DND-41 (cell line): ENCODE measurements around the gene TMEM132C.

Source experiments
- EZH2 ChIP-seq: IDR thresholded peaks from 3 replicates; pipeline ENCODE4 v1.6.1; 2012; ENCODE audit warnings: borderline replicate concordance, low read depth, mild to moderate bottlenecking, moderate library complexity, low read length, inconsistent platforms; ENCODE audit not compliant: severe bottlenecking
- TF ChIP-seq, protein P1 (sequence below): IDR thresholded peaks from 2 replicates; pipeline ENCODE4 v1.5.1; 2012; ENCODE audit warnings: borderline replicate concordance, low read length, moderate library complexity, mild to moderate bottlenecking; ENCODE audit not compliant: poor library complexity, severe bottlenecking; ENCODE audit errors: extremely low read depth

DNA sequence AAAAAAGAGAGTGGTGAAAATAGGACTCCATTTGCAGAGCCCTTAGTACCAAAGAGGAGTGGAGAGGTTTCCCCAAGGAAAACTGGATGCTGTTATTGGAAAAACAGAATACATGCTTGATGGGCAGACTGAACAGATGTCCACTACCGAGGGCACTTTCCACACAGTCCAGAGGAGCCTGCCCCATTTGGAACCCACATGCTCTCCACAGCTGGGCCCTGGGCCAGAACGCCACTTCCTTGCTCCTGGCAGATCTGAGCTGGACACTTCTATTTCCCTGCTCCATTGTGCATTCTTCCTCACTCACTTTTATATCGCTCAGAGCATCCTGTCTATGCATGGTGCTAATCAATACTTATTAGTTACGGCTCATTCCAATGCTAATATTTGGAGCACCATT, 306.9 kb downstream of the TMEM132C start:
- TF ChIP-seq, protein P1, sequence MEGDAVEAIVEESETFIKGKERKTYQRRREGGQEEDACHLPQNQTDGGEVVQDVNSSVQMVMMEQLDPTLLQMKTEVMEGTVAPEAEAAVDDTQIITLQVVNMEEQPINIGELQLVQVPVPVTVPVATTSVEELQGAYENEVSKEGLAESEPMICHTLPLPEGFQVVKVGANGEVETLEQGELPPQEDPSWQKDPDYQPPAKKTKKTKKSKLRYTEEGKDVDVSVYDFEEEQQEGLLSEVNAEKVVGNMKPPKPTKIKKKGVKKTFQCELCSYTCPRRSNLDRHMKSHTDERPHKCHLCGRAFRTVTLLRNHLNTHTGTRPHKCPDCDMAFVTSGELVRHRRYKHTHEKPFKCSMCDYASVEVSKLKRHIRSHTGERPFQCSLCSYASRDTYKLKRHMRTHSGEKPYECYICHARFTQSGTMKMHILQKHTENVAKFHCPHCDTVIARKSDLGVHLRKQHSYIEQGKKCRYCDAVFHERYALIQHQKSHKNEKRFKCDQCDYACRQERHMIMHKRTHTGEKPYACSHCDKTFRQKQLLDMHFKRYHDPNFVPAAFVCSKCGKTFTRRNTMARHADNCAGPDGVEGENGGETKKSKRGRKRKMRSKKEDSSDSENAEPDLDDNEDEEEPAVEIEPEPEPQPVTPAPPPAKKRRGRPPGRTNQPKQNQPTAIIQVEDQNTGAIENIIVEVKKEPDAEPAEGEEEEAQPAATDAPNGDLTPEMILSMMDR, result no peak
- TF ChIP-seq EZH2, result no peak
